K562 (cell line): ENCODE measurements around the gene RRM2. TPM values are rescaled to one million over a fixed set of nuclear protein-coding genes. Genes with fewer than 3 reads are reported as not detected.

Source experiments
- ATAC-seq: fragments of 200-7000 bp; cut with Tn5 transposase; 3 replicates; pipeline ENCODE4 v1.9.1; 2020; ENCODE audit warnings: moderate library complexity
- BruUV-seq: library from RNA; stranded (reverse); fragments of 400-500 nt; replicated peaks from 2 replicates; lab custom pipeline; 2021; lab: Mats Ljungman, UMichigan
- CTCF ChIA-PET: fragments of 300-600 bp; formaldehyde crosslinking; extraction: SDS; loops from one replicate; lab custom pipeline; 2021; ENCODE audit warnings: low intra/inter-chr PET ratio; lab: Yijun Ruan, JAX
- POLR2A ChIA-PET: fragments of 300-600, 350-650 bp; sonication (Branson Sonifier 250); formaldehyde crosslinking; extraction: SDS; loops from one replicate; lab custom pipeline; 2021; ENCODE audit warnings: antibody characterized with exemption, inconsistent platforms; lab: Yijun Ruan, JAX
- DNase-seq, 4 experiments: peaks; one replicate each; pipeline versions ENCODE4 v3.0.0 to v3.0.0-alpha.2; 2011 to 2018; ENCODE audit warnings: low spot score in 3 of 4, mixed read lengths in 3 of 4; ENCODE audit errors: extremely low read depth in 1 of 4
- FAIRE-seq: peaks from 2 replicates; lab custom pipeline; 2011; peaks lifted over from hg19 to GRCh38; lab: Jason Lieb, UNC
- H2AFZ ChIP-seq: 2 replicates; pipeline ENCODE4 v1.6.0; 2011; ENCODE audit warnings: low read depth, low read length, control low read depth, inconsistent platforms
- H3K27ac ChIP-seq: fragments of 200-600 bp; 3 replicates; pipeline ENCODE4 v1.8.0; 2011; ENCODE audit warnings: low read depth, mild to moderate bottlenecking, control low read depth, inconsistent platforms, low read length, moderate library complexity, mixed read lengths; ENCODE audit errors: extremely low read depth
- H3K27me3 ChIP-seq, 2 experiments: fragments of 300-600 bp in 1 of 2; 2 replicates in 1 of 2; 3 replicates in 1 of 2; pipeline versions ENCODE4 v1.6.0 to v1.8.0; 2011; ENCODE audit warnings: inconsistent platforms in 2 of 2, low read length in 2 of 2, mild to moderate bottlenecking in 1 of 2, mixed read lengths in 1 of 2, moderate library complexity in 1 of 2; ENCODE audit not compliant: control insufficient read depth in 2 of 2, insufficient read depth in 2 of 2
- H3K36me3 ChIP-seq: fragments of 300-600 bp; 3 replicates; pipeline ENCODE4 v1.8.0; 2011; ENCODE audit warnings: mild to moderate bottlenecking, low read length, inconsistent platforms; ENCODE audit not compliant: control insufficient read depth, insufficient read depth
- H3K4me1 ChIP-seq, 2 experiments: fragments of 200-600 bp in 1 of 2; replicated peaks in 1 of 2; 2 replicates in 1 of 2; 3 replicates in 1 of 2; pipeline versions ENCODE4 v1.5.1 to v1.8.0; 2011; ENCODE audit warnings: inconsistent platforms in 2 of 2, low read length in 2 of 2, mild to moderate bottlenecking in 1 of 2, mixed read lengths in 1 of 2, moderate library complexity in 1 of 2; ENCODE audit not compliant: control insufficient read depth in 2 of 2, insufficient read depth in 2 of 2
- H3K4me2 ChIP-seq: 2 replicates; pipeline ENCODE4 v1.6.1; 2011; ENCODE audit warnings: low read length, control low read depth, inconsistent platforms, mixed read lengths; ENCODE audit not compliant: insufficient read depth
- H3K4me3 ChIP-seq: fragments of 200-600 bp; sonication (generic), shearing (Covaris generic); 2 replicates; pipeline ENCODE4 v1.5.1; 2016; ENCODE audit warnings: control low read depth, inconsistent platforms
- H3K79me2 ChIP-seq: fragments of 200-600 bp; 3 replicates; pipeline ENCODE4 v1.8.0; 2011; ENCODE audit warnings: low read length, inconsistent platforms; ENCODE audit not compliant: control insufficient read depth, insufficient read depth
- H3K9ac ChIP-seq, 2 experiments: 2 replicates each; pipeline versions ENCODE4 v1.6.0 to v1.6.1; 2011; ENCODE audit warnings: low read depth in 2 of 2, low read length in 2 of 2, control low read depth in 1 of 2, inconsistent platforms in 1 of 2, mild to moderate bottlenecking in 1 of 2, mixed read lengths in 1 of 2; ENCODE audit not compliant: insufficient read depth in 1 of 2
- H3K9me1 ChIP-seq: one replicate; pipeline ENCODE4 v1.6.0; 2011; ENCODE audit warnings: inconsistent platforms, mild to moderate bottlenecking, low read length, moderate library complexity; ENCODE audit not compliant: control insufficient read depth, insufficient read depth
- H3K9me3 ChIP-seq: replicated peaks from 2 replicates; pipeline ENCODE4 v1.5.1; 2011; ENCODE audit warnings: low read depth, low read length, inconsistent platforms; ENCODE audit not compliant: control insufficient read depth, insufficient read depth
- H4K20me1 ChIP-seq: replicated peaks from 2 replicates; pipeline ENCODE4 v1.6.1; 2011; ENCODE audit warnings: low read length, inconsistent platforms, mixed read lengths; ENCODE audit not compliant: control insufficient read depth, insufficient read depth
- ARNT ChIP-seq, 2 experiments: fragments of 450-650 bp; IDR thresholded peaks; 2 replicates each; pipeline ENCODE4 v1.6.1; 2016; ENCODE audit warnings: mild to moderate bottlenecking in 1 of 2
- CBX3 ChIP-seq, 2 experiments: IDR thresholded peaks; 1 replicate in 1 of 2; 2 replicates in 1 of 2; pipeline ENCODE4 v1.6.1; 2012; ENCODE audit warnings: inconsistent platforms in 2 of 2, low read length in 2 of 2, borderline replicate concordance in 1 of 2, control low read depth in 1 of 2
- FOXK2 ChIP-seq, 2 experiments: fragments of 450-650 bp; IDR thresholded peaks in 1 of 2; conservative IDR thresholded peaks in 1 of 2; 2 replicates each; pipeline ENCODE4 v1.6.1; 2016; ENCODE audit warnings: low read depth in 2 of 2, mild to moderate bottlenecking in 1 of 2
- KDM1A ChIP-seq, 2 experiments: fragments of 450-650 bp; IDR thresholded peaks; 2 replicates each; pipeline ENCODE4 v1.6.1; 2016; ENCODE audit warnings: mild to moderate bottlenecking in 2 of 2
- POLR2AphosphoS5 ChIP-seq: IDR thresholded peaks from 2 replicates; pipeline ENCODE4 v1.6.1; 2011; ENCODE audit warnings: mild to moderate bottlenecking, low read depth, low read length, moderate library complexity; ENCODE audit not compliant: control insufficient read depth, insufficient read depth
- RAD21 ChIP-seq, 2 experiments: fragments of 250-450 bp in 1 of 2; fragments of 450-650 bp in 1 of 2; sonication (Bioruptor Pico) in 1 of 2; formaldehyde crosslinking in 1 of 2; IDR thresholded peaks in 1 of 2; conservative IDR thresholded peaks in 1 of 2; 2 replicates each; pipeline versions ENCODE4 v1.4.0 to v1.8.0; 2020 to 2022; ENCODE audit warnings: mild to moderate bottlenecking in 2 of 2, moderate library complexity in 1 of 2
- RBM22 ChIP-seq: fragments of 200-400 bp; formaldehyde crosslinking; IDR thresholded peaks from 2 replicates; pipeline ENCODE4 v1.6.1; 2018; ENCODE audit warnings: low read length, low read depth; ENCODE audit not compliant: poor library complexity, severe bottlenecking
- RFX1 ChIP-seq: fragments of 450-650 bp; IDR thresholded peaks from 2 replicates; pipeline ENCODE4 v1.6.1; 2016; ENCODE audit warnings: mild to moderate bottlenecking, moderate library complexity
- SMARCE1 ChIP-seq: fragments of 450-650 bp; IDR thresholded peaks from 2 replicates; pipeline ENCODE4 v1.7.1; 2016; ENCODE audit warnings: mild to moderate bottlenecking
- SNIP1 ChIP-seq: fragments of 450-650 bp; IDR thresholded peaks from 2 replicates; pipeline ENCODE4 v1.7.1; 2017; ENCODE audit warnings: low read depth, mild to moderate bottlenecking
- U2AF1 ChIP-seq: fragments of 200-400 bp; formaldehyde crosslinking; optimal IDR thresholded peaks from 2 replicates; pipeline ENCODE3; 2017; ENCODE audit warnings: mild to moderate bottlenecking, low read depth, low read length, moderate library complexity
- WGBS: fragments of 100-300 bp; shearing (Covaris generic); methylation state at CpG from one replicate; pipeline ENCODE4 v1.1.6; 2016; ENCODE audit warnings: low coverage, mixed read lengths; ENCODE audit not compliant: insufficient coverage; ENCODE audit errors: missing lambda C conversion rate; 5-methylcytosine and 5-hydroxymethylcytosine counted together
- in situ Hi-C: fragments of 300-500 bp; cut with MboI; formaldehyde crosslinking; loops from 4 replicates; pipeline ENCODE4 v1.15.0; 2018; ENCODE audit warnings: inconsistent platforms, mixed read lengths
- intact Hi-C: fragments of 100-400 bp; cut with micrococcal nuclease; formaldehyde crosslinking; loops from 2 replicates; pipeline ENCODE4 v1.14.2; 2022
- polyA plus RNA-seq, 8 experiments: library from polyadenylated mRNA; depleted of rRNA in 4 of 8; stranded (reverse) in 5 of 8; unstranded in 3 of 8; fragments of >200 nt; fragmentation: Nextera tagmentation in 2 of 8; fragmentation: Illumina TruSeq in 1 of 8; extraction: Ambion mirVana in 2 of 8; extraction: Trizol in 1 of 8; gene quantifications; 2 replicates each; pipeline versions ENCODE4 v1.2.1 to v1.2.3, GENCODE V29; 2011 to 2014; ENCODE audit warnings: inconsistent platforms in 1 of 8, missing spikeins in 1 of 8
- total RNA-seq, 7 experiments: library from RNA; depleted of rRNA in 6 of 7; stranded (reverse); fragments of >200 nt in 6 of 7; fragmentation: Illumina TruSeq in 2 of 7; extraction: Trizol in 2 of 7; gene quantifications; 2 replicates each; pipeline versions ENCODE4 v1.2.1 to v1.2.3, GENCODE V29; 2011 to 2021; ENCODE audit warnings: low replicate concordance in 1 of 7
- TF ChIP-seq, protein P1 (sequence below): conservative IDR thresholded peaks from 2 replicates; pipeline ENCODE4 v1.6.1; 2011; ENCODE audit warnings: low read depth, mild to moderate bottlenecking, low read length; ENCODE audit not compliant: control insufficient read depth
- TF ChIP-seq, protein P2 (sequence below): fragments of 250-450 bp; sonication (Bioruptor Pico); IDR thresholded peaks from 2 replicates; pipeline ENCODE4 v1.5.0; 2020; ENCODE audit warnings: mild to moderate bottlenecking
- TF ChIP-seq, protein P3 (sequence below), 2 experiments: fragments of 450-650 bp in 1 of 2; IDR thresholded peaks; 2 replicates each; pipeline ENCODE4 v1.6.1; 2011 to 2017; ENCODE audit warnings: low read depth in 2 of 2, antibody characterized with exemption in 1 of 2, borderline replicate concordance in 1 of 2, low read length in 1 of 2, mild to moderate bottlenecking in 1 of 2, mixed read lengths in 1 of 2; ENCODE audit not compliant: control insufficient read depth in 1 of 2

Gene RRM2
- total and polyA plus RNA-seq, 9 of the 15 experiments (the other 6 are each of a cell fraction or from before 2014, with no cell fraction given), result 50.1 to 244 (median 128) TPM

DNA sequence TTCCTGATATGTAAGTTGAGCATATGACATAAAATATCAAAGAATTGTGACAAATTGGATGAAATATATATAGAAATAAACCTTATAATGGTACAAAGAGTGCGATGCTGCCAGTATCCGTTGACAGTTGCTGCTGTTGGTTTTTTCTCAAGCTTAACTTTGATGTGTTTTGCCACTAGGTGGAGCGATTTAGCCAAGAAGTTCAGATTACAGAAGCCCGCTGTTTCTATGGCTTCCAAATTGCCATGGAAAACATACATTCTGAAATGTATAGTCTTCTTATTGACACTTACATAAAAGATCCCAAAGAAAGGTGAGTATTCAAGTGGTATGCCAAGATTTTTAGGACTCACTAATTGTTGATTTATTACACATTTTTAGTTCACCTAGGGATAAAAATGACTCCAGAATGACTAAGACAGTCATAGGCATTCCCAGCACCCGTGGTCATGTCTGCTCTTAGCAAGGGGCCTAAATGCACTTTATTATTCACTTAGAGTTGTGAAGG lies 2.1 kb downstream of the RRM2 start:
- Histone ChIP-seq H3K9me3 (no peaks in the 10 kb centered on the region), H3K36me3 (peaks cover 66% of the 10 kb centered on the region), H3K9me1 (no peaks in the 10 kb centered on the region), H3K4me3 (peak overlapping the region; percentile 84), H3K4me1 (peaks cover 24 to 25% of the 10 kb centered on the region in 2 experiments; a peak in 4 of 5 replicates), H3K27ac (peak overlapping the region; percentile 99; the same call in 2 of the 3 replicates), H3K4me2 (peak overlapping the region; percentile 95), H3K9ac (peak overlapping the region in 1 of 2 experiments; percentile 100; a peak in 3 of 4 replicates), H4K20me1 (peaks cover 3% of the 10 kb centered on the region; the same call in 1 of the 2 replicates), H3K27me3 (no peaks in the 10 kb centered on the region), H2AFZ (no peak overlapping the region), H3K79me2 (peaks cover 95% of the 10 kb centered on the region)
- ATAC-seq (no peak), DNase-seq (peak in 2 of 4 experiments; percentile 17 to 84), FAIRE-seq (peak; percentile 92)
- in situ Hi-C loops, result loop anchor here (5.0 kb wide), 1 partner anchor 313 kb away; no protein-coding TSS in a partner anchor
- intact Hi-C loops, result loop anchor here (1.0 to 5.0 kb wide), 5 partner anchors 146 to 536 kb away; partner anchors contain the start of gene HPCAL1
- ChIA-PET CTCF (interaction anchor here (0.6 to 1.8 kb wide), 6 partner anchors 144 to 544 kb away, joined by 3 to 21 read pairs (median 4); no protein-coding TSS in a partner anchor), POLR2A (interaction anchor here (0.6 to 5.1 kb wide), 18 partner anchors 10 to 321 kb away, joined by 3 to 44 read pairs (median 3); no protein-coding TSS in a partner anchor)
- WGBS, result 8% methylated on average over 5 of the region's 5 CpGs
- no TSS peak for BruUV-seq
- TF ChIP-seq SMARCE1, result 0 out of 2 replicates have a peak, but pooled peaks have one; percentile 3
- no peak for TF ChIP-seq KDM1A (IDR thresholded peaks at IDR 0.05)
- peak; percentile 8 for TF ChIP-seq U2AF1
- TF ChIP-seq RFX1, result peak; percentile 81
- TF ChIP-seq RBM22, result peak; percentile 64
- TF ChIP-seq, protein P1, sequence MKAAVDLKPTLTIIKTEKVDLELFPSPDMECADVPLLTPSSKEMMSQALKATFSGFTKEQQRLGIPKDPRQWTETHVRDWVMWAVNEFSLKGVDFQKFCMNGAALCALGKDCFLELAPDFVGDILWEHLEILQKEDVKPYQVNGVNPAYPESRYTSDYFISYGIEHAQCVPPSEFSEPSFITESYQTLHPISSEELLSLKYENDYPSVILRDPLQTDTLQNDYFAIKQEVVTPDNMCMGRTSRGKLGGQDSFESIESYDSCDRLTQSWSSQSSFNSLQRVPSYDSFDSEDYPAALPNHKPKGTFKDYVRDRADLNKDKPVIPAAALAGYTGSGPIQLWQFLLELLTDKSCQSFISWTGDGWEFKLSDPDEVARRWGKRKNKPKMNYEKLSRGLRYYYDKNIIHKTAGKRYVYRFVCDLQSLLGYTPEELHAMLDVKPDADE, result no peak
- TF ChIP-seq CBX3 (IDR thresholded peaks at IDR 0.05; ENCODE audit: borderline replicate concordance in 1 of 2, low read length in 2 of 2), result peak in 1 of 2 experiments; percentile 21; a peak in 1 of 3 replicates
- TF ChIP-seq FOXK2 (conservative IDR thresholded peaks at IDR 0.05 in 1 of 2, IDR thresholded peaks at IDR 0.05 in 1 of 2; ENCODE audit: low read depth in 2 of 2), result peak in 1 of 2 experiments; percentile 44; a peak in 1 of 4 replicates
- 0 out of 4 replicates have a peak, but pooled peaks of 1 of the 2 experiments have one; percentile 38 for TF ChIP-seq ARNT (IDR thresholded peaks at IDR 0.05)
- no peak for TF ChIP-seq SNIP1
- TF ChIP-seq, protein P2, sequence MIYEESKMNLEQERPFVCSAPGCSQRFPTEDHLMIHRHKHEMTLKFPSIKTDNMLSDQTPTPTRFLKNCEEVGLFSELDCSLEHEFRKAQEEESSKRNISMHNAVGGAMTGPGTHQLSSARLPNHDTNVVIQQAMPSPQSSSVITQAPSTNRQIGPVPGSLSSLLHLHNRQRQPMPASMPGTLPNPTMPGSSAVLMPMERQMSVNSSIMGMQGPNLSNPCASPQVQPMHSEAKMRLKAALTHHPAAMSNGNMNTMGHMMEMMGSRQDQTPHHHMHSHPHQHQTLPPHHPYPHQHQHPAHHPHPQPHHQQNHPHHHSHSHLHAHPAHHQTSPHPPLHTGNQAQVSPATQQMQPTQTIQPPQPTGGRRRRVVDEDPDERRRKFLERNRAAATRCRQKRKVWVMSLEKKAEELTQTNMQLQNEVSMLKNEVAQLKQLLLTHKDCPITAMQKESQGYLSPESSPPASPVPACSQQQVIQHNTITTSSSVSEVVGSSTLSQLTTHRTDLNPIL (CRISPR knock-in tag), result no peak
- TF ChIP-seq RAD21 (CRISPR knock-in tag; conservative IDR thresholded peaks at IDR 0.05 in 1 of 2, IDR thresholded peaks at IDR 0.05 in 1 of 2), result peak; percentile 69 to 86
- TF ChIP-seq, protein P3, sequence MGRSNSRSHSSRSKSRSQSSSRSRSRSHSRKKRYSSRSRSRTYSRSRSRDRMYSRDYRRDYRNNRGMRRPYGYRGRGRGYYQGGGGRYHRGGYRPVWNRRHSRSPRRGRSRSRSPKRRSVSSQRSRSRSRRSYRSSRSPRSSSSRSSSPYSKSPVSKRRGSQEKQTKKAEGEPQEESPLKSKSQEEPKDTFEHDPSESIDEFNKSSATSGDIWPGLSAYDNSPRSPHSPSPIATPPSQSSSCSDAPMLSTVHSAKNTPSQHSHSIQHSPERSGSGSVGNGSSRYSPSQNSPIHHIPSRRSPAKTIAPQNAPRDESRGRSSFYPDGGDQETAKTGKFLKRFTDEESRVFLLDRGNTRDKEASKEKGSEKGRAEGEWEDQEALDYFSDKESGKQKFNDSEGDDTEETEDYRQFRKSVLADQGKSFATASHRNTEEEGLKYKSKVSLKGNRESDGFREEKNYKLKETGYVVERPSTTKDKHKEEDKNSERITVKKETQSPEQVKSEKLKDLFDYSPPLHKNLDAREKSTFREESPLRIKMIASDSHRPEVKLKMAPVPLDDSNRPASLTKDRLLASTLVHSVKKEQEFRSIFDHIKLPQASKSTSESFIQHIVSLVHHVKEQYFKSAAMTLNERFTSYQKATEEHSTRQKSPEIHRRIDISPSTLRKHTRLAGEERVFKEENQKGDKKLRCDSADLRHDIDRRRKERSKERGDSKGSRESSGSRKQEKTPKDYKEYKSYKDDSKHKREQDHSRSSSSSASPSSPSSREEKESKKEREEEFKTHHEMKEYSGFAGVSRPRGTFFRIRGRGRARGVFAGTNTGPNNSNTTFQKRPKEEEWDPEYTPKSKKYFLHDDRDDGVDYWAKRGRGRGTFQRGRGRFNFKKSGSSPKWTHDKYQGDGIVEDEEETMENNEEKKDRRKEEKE (IDR thresholded peaks at IDR 0.05; ENCODE audit: borderline replicate concordance in 1 of 2, control insufficient read depth in 1 of 2, low read depth in 2 of 2, low read length in 1 of 2), result 0 out of 4 replicates have a peak, but pooled peaks of 1 of the 2 experiments have one; percentile 25
- TF ChIP-seq POLR2AphosphoS5, result 0 out of 2 replicates have a peak, but pooled peaks have one; percentile 25
